ENCODE measurements around the gene FRAT2. TPM values are rescaled to one million over a fixed set of nuclear protein-coding genes. Genes with fewer than 3 reads are reported as not detected.

Gene FRAT2
- total RNA-seq, 1 donor from 2014 or later = 14.9 TPM

GRCh38 chr10:97307441-97307840, 27.1 kb downstream of the FRAT2 start:
- Histone ChIP-seq H3K9me3 (ENCODE audit: low read depth) (no peaks in the 10 kb centered on the region), H3F3A (ENCODE audit: low read depth) (no peaks in the 10 kb centered on the region), H3K9ac (no peak overlapping the region), H2AFZ (replicated peaks) (peak overlapping the region; percentile 42), H3K4me1 (no peaks in the 10 kb centered on the region), H4K20me1 (ENCODE audit: low read depth) (no peaks in the 10 kb centered on the region), H3K36me3 (no peaks in the 10 kb centered on the region), H3K4me2 (no peak overlapping the region), H3K27me3 (no peaks in the 10 kb centered on the region), H3K79me2 (ENCODE audit: low read depth) (no peaks in the 10 kb centered on the region), H3K27ac (no peak overlapping the region), H3K4me3 (no peak overlapping the region)
- Mint-ChIP-seq H3K27ac (no peak overlapping the region), H3K4me3 (no peak overlapping the region), H3K36me3 (no peaks in the 10 kb centered on the region), H3K4me1 (no peaks in the 10 kb centered on the region), H3K27me3 (ENCODE audit: insufficient read depth, low read depth) (peaks cover 5% of the 10 kb centered on the region), H3K9me3 (no peaks in the 10 kb centered on the region)
- no peak for TF ChIP-seq EZH2phosphoT487 (IDR thresholded peaks at IDR 0.05)
- no peak for TF ChIP-seq CTCF (IDR thresholded peaks at IDR 0.05)
- TF ChIP-seq EZH2 (IDR thresholded peaks at IDR 0.05) = no peak
- no peak for DNase-seq (ENCODE audit: low spot score)

- Mint-ChIP-seq H3K27ac (peak overlapping the region; percentile 72), H3K27me3 (ENCODE audit: insufficient read depth, low read depth) (peaks cover 6% of the 10 kb centered on the region), H3K9me3 (no peaks in the 10 kb centered on the region), H3K4me1 (no peaks in the 10 kb centered on the region), H3K4me3 (no peak overlapping the region), H3K36me3 (no peaks in the 10 kb centered on the region)
- H3K9me3 ChIP-seq (ENCODE audit: low read depth) = no peaks in the 10 kb centered on the region
- no peak for TF ChIP-seq EZH2 (IDR thresholded peaks at IDR 0.05)
- TF ChIP-seq EZH2phosphoT487 (IDR thresholded peaks at IDR 0.05) = no peak
- TF ChIP-seq CTCF (IDR thresholded peaks at IDR 0.05) = no peak
- H3K4me1 ChIP-seq = no peaks in the 10 kb centered on the region
- no peak overlapping the region for H3K27ac ChIP-seq
- no peak overlapping the region for H3K4me2 ChIP-seq
- no peak overlapping the region for H3K9ac ChIP-seq
- no peak for DNase-seq (ENCODE audit: low spot score)
- H3K79me2 ChIP-seq (ENCODE audit: low read depth) = no peaks in the 10 kb centered on the region
- H2AFZ ChIP-seq (replicated peaks) = no peak overlapping the region
- no peaks in the 10 kb centered on the region for H3K36me3 ChIP-seq
- H3F3A ChIP-seq (ENCODE audit: low read depth) = no peaks in the 10 kb centered on the region
- no peaks in the 10 kb centered on the region for H4K20me1 ChIP-seq (ENCODE audit: low read depth)
- no peaks in the 10 kb centered on the region for H3K27me3 ChIP-seq
- no peak overlapping the region for H3K4me3 ChIP-seq
These were observed 32.3 kb downstream of the FRAT2 start for GRCh38 chr10:97302088-97302791.

- H3K27ac ChIP-seq = no peak overlapping the region
- H3K27me3 ChIP-seq = no peaks in the 10 kb centered on the region
- no peak for TF ChIP-seq EZH2phosphoT487 (IDR thresholded peaks at IDR 0.05)
- TF ChIP-seq CTCF (IDR thresholded peaks at IDR 0.05) = no peak
- TF ChIP-seq EZH2 (IDR thresholded peaks at IDR 0.05) = no peak
- no peak overlapping the region for H3K4me3 ChIP-seq
- no peak overlapping the region for H3K9ac ChIP-seq
- H3K27ac Mint-ChIP-seq = no peak overlapping the region
- peaks cover 6% of the 10 kb centered on the region for H3K27me3 Mint-ChIP-seq (ENCODE audit: insufficient read depth, low read depth)
- no peaks in the 10 kb centered on the region for H3K9me3 ChIP-seq (ENCODE audit: low read depth)
- H3F3A ChIP-seq (ENCODE audit: low read depth) = no peaks in the 10 kb centered on the region
- H2AFZ ChIP-seq (replicated peaks) = no peak overlapping the region
- no peaks in the 10 kb centered on the region for H3K36me3 ChIP-seq
- no peaks in the 10 kb centered on the region for H3K4me1 Mint-ChIP-seq
- no peaks in the 10 kb centered on the region for H4K20me1 ChIP-seq (ENCODE audit: low read depth)
- no peaks in the 10 kb centered on the region for H3K79me2 ChIP-seq (ENCODE audit: low read depth)
- H3K4me3 Mint-ChIP-seq = no peak overlapping the region
- no peaks in the 10 kb centered on the region for H3K4me1 ChIP-seq
- no peaks in the 10 kb centered on the region for H3K9me3 Mint-ChIP-seq
- no peak overlapping the region for H3K4me2 ChIP-seq
- H3K36me3 Mint-ChIP-seq = no peaks in the 10 kb centered on the region
- no peak for DNase-seq (ENCODE audit: low spot score)
These were observed 33.5 kb downstream of the FRAT2 start for GRCh38 chr10:97300980-97301379.
